IMR-90 (cell line): ENCODE results near the gene MMP3. TPM values are rescaled to one million over a fixed set of nuclear protein-coding genes. Genes with fewer than 3 reads are reported as not detected.

Experiments used
- ATAC-seq: fragments of 200-7000 bp; cut with Tn5 transposase; 2 replicates; pipeline ENCODE4 v1.9.1; 2020; ENCODE audit warnings: low read depth, mild to moderate bottlenecking, moderate library complexity
- BruUV-seq: library from RNA; stranded (reverse); fragments of 400-500 nt; replicated peaks from 2 replicates; lab custom pipeline; 2021; lab: Mats Ljungman, UMichigan
- CTCF ChIA-PET: fragments of 300-600 bp; formaldehyde crosslinking; extraction: SDS; loops from one replicate; lab custom pipeline; 2021; ENCODE audit warnings: antibody characterized with exemption; lab: Yijun Ruan, JAX
- POLR2A ChIA-PET: fragments of 300-600 bp; sonication (Branson Sonifier 250); formaldehyde crosslinking; loops from one replicate; lab custom pipeline; 2022; ENCODE audit warnings: antibody characterized with exemption; ENCODE audit not compliant: unreplicated experiment; lab: Charles Lee
- DNase-seq: peaks from one replicate; pipeline ENCODE4 v3.0.0; 2013
- H2AFZ ChIP-seq: replicated peaks from 2 replicates; pipeline ENCODE3; 2013; ENCODE audit warnings: low read length, mild to moderate bottlenecking; ENCODE audit not compliant: poor library complexity
- H2AK5ac ChIP-seq: 2 replicates; pipeline ENCODE4 v1.6.1; 2013; ENCODE audit warnings: low read depth, low read length, inconsistent platforms
- H2AK9ac ChIP-seq: replicated peaks from 2 replicates; pipeline ENCODE3; 2013; ENCODE audit warnings: mild to moderate bottlenecking, low read depth, low read length, moderate library complexity; ENCODE audit not compliant: poor library complexity
- H2BK120ac ChIP-seq: 2 replicates; pipeline ENCODE4 v1.6.1; 2013; ENCODE audit warnings: low read depth, low read length, inconsistent platforms
- H2BK15ac ChIP-seq: 3 replicates; pipeline ENCODE4 v1.6.1; 2013; ENCODE audit warnings: low read depth, low read length, inconsistent platforms
- H2BK20ac ChIP-seq: 2 replicates; pipeline ENCODE4 v1.6.1; 2013; ENCODE audit warnings: low read depth, mild to moderate bottlenecking, inconsistent platforms, low read length, moderate library complexity
- H2BK5ac ChIP-seq: 2 replicates; pipeline ENCODE4 v1.6.1; 2013; ENCODE audit warnings: mild to moderate bottlenecking, low read depth, low read length, inconsistent platforms; ENCODE audit not compliant: poor library complexity, severe bottlenecking
- H3K14ac ChIP-seq: replicated peaks from 2 replicates; pipeline ENCODE4 v1.6.1; 2013; ENCODE audit warnings: low read depth, low read length, inconsistent platforms
- H3K18ac ChIP-seq: 2 replicates; pipeline ENCODE4 v1.6.1; 2013; ENCODE audit warnings: low read depth, low read length, control low read depth
- H3K23ac ChIP-seq: 2 replicates; pipeline ENCODE4 v1.6.1; 2013; ENCODE audit warnings: low read depth, low read length, inconsistent platforms
- H3K27ac ChIP-seq: 2 replicates; pipeline ENCODE4 v1.5.1; 2013; ENCODE audit warnings: mild to moderate bottlenecking, control low read depth, low read length; ENCODE audit not compliant: insufficient read depth
- H3K27me3 ChIP-seq: 2 replicates; pipeline ENCODE4 v1.6.1; 2013; ENCODE audit warnings: low read length; ENCODE audit not compliant: control insufficient read depth, insufficient read depth
- H3K36me3 ChIP-seq: 2 replicates; pipeline ENCODE4 v1.6.1; 2013; ENCODE audit warnings: low read length, mixed read lengths; ENCODE audit not compliant: control insufficient read depth, insufficient read depth
- H3K4ac ChIP-seq: 2 replicates; pipeline ENCODE4 v1.6.1; 2013; ENCODE audit warnings: low read depth, low read length, inconsistent platforms
- H3K4me1 ChIP-seq: 2 replicates; pipeline ENCODE4 v1.6.1; 2013; ENCODE audit warnings: low read length, mixed read lengths; ENCODE audit not compliant: control insufficient read depth, insufficient read depth
- H3K4me2 ChIP-seq: 2 replicates; pipeline ENCODE4 v1.6.1; 2013; ENCODE audit warnings: low read depth, mild to moderate bottlenecking, control low read depth, low read length, moderate library complexity
- H3K4me3 ChIP-seq: 2 replicates; pipeline ENCODE4 v1.5.1; 2013; ENCODE audit warnings: low read depth, mild to moderate bottlenecking, control low read depth, low read length, moderate library complexity; ENCODE audit not compliant: insufficient read depth
- H3K56ac ChIP-seq: 2 replicates; pipeline ENCODE4 v1.6.1; 2013; ENCODE audit warnings: low read length, inconsistent platforms; ENCODE audit not compliant: insufficient read depth; ENCODE audit errors: extremely low read depth
- H3K79me1 ChIP-seq, 2 experiments: 2 replicates each; pipeline ENCODE4 v1.6.1; 2013; ENCODE audit warnings: low read length in 2 of 2, inconsistent platforms in 1 of 2, low read depth in 1 of 2
- H3K9ac ChIP-seq: 2 replicates; pipeline ENCODE4 v1.6.1; 2013; ENCODE audit warnings: low read depth, low read length, control low read depth
- H3K9me1 ChIP-seq: 2 replicates; pipeline ENCODE4 v1.6.1; 2013; ENCODE audit warnings: low read length, inconsistent platforms; ENCODE audit not compliant: insufficient read depth
- H3K9me3 ChIP-seq: 2 replicates; pipeline ENCODE4 v1.6.1; 2013; ENCODE audit warnings: low read length; ENCODE audit not compliant: control insufficient read depth, insufficient read depth
- H4K20me1 ChIP-seq: 2 replicates; pipeline ENCODE4 v1.6.1; 2013; ENCODE audit warnings: low read length, inconsistent platforms; ENCODE audit not compliant: insufficient read depth
- H4K5ac ChIP-seq: 2 replicates; pipeline ENCODE4 v1.6.1; 2013; ENCODE audit warnings: mild to moderate bottlenecking, low read depth, low read length, control low read depth
- H4K8ac ChIP-seq, 2 experiments: 2 replicates each; pipeline ENCODE4 v1.6.1; 2013; ENCODE audit warnings: low read depth in 2 of 2, low read length in 2 of 2, control low read depth in 1 of 2, inconsistent platforms in 1 of 2
- H4K91ac ChIP-seq: 2 replicates; pipeline ENCODE4 v1.6.1; 2013; ENCODE audit warnings: low read depth, low read length, inconsistent platforms; ENCODE audit not compliant: insufficient read depth
- BHLHE40 ChIP-seq: fragments of 150-350 bp; IDR thresholded peaks from 2 replicates; pipeline ENCODE4 v1.6.1; 2016; ENCODE audit warnings: mild to moderate bottlenecking, low read depth, low read length
- CHD1 ChIP-seq: IDR thresholded peaks from 2 replicates; pipeline ENCODE4 v1.6.1; 2012; ENCODE audit warnings: low read depth, low read length, improper control_type of control experiment
- MAZ ChIP-seq: IDR thresholded peaks from 2 replicates; pipeline ENCODE4 v1.6.1; 2012; ENCODE audit warnings: low read depth, mild to moderate bottlenecking, low read length, improper control_type of control experiment, moderate library complexity, borderline replicate concordance
- NFE2L2 ChIP-seq: fragments of 150-350 bp; IDR thresholded peaks from 2 replicates; pipeline ENCODE4 v1.6.1; 2016; ENCODE audit warnings: low read depth, mild to moderate bottlenecking, low read length
- POLR2A ChIP-seq: IDR thresholded peaks from 2 replicates; pipeline ENCODE4 v1.6.1; 2012; ENCODE audit warnings: mild to moderate bottlenecking, low read depth, low read length
- RCOR1 ChIP-seq: IDR thresholded peaks from 2 replicates; pipeline ENCODE4 v1.6.1; 2012; ENCODE audit warnings: mild to moderate bottlenecking, low read length, improper control_type of control experiment; ENCODE audit not compliant: insufficient replicate concordance
- RFX5 ChIP-seq: IDR thresholded peaks from 2 replicates; pipeline ENCODE4 v1.8.0; 2012; ENCODE audit warnings: low read depth, mild to moderate bottlenecking, low read length, moderate library complexity
- WGBS, 2 experiments: methylation state at CpG; one replicate each; pipeline versions ENCODE4 v1.1.5 to v1.1.7; 2013; ENCODE audit warnings: missing lambda C conversion rate in 2 of 2; ENCODE audit not compliant: insufficient read length in 1 of 2; ENCODE audit errors: extremely low coverage in 2 of 2; 5-methylcytosine and 5-hydroxymethylcytosine counted together
- dilution Hi-C: fragments of 300-500 bp; cut with HindIII; formaldehyde crosslinking; loops from one replicate; pipeline ENCODE4 v1.14.3; 2018; ENCODE audit warnings: low sequenced_read_pairs; ENCODE audit not compliant: unreplicated experiment
- in situ Hi-C: fragments of 300-500 bp; cut with MboI; formaldehyde crosslinking; loops from 3 replicates; pipeline ENCODE4 v1.14.3; 2019; ENCODE audit warnings: low sequenced_read_pairs, inconsistent platforms, mixed read lengths
- intact Hi-C: fragments of 100-400 bp; cut with micrococcal nuclease; formaldehyde crosslinking; loops from 2 replicates; pipeline ENCODE4 v1.10.0; 2022
- polyA plus RNA-seq, 3 experiments: library from polyadenylated mRNA; depleted of rRNA; stranded (reverse); fragments of >200 nt; gene quantifications; 2 replicates each; pipeline ENCODE4 v1.2.3, GENCODE V29; 2012; ENCODE audit warnings: low replicate concordance in 1 of 3
- total RNA-seq: library from RNA; depleted of rRNA; stranded (reverse); fragments of >200 nt; gene quantifications from 2 replicates; pipeline ENCODE4 v1.2.3, GENCODE V29; 2012
- TF ChIP-seq, protein P1 (sequence below): fragments of 150-350 bp; IDR thresholded peaks from 2 replicates; pipeline ENCODE4 v1.6.1; 2017; ENCODE audit warnings: mild to moderate bottlenecking, antibody characterized with exemption, low read length, low read depth

MMP3 gene
- total and polyA plus RNA-seq, 2 of the 4 experiments (the other 2 are of a cell fraction) = under 0.01 to 0.39 TPM

DNA sequence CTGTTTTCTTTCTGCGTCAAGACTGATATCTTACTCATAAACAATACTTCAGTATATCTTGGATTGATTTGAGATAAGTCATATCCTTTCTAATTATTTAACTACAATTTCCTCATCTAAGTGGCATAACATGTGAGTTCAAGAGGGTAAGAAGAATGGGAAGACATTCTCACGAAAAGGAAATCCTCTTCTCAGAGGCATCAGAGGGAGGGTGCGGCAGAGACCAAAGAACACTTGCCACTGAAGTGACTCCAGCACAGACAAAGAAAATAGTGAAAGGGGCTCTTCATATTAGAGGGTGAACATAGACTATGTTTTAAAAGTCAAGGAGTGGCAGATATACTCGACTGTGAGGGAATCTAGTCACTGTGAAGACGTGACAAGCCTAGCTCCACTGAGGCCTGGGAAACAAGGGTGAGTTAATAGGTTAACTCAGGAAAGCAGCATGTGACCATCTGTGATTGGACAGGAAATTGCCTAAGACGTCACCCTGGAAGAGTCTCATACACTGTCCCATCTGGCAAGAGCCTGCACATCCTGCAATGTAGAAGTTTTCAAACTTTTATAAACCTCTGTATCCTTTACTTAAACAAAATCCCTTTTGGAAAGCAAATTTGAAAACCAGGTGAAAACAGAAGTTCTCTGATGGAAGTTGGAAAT is 43.6 kb downstream of the MMP3 start:
- H2AFZ ChIP-seq = no peak overlapping the region
- H4K91ac ChIP-seq = no peak overlapping the region
- H3K4me1 ChIP-seq = peaks cover 5% of the 10 kb centered on the region
- ATAC-seq = no peak
- H3K27me3 ChIP-seq = no peaks in the 10 kb centered on the region
- no peak overlapping the region for H3K27ac ChIP-seq
- peak overlapping the region; percentile 38; the same call in 1 of the 2 replicates for H3K14ac ChIP-seq
- no TSS peak for BruUV-seq
- peak overlapping the region; percentile 15; the same call in 1 of the 2 replicates for H2AK5ac ChIP-seq
- ChIA-PET POLR2A (no interaction called here), CTCF (no interaction called here)
- no peaks in the 10 kb centered on the region for H3K79me1 ChIP-seq
- peaks cover 9% of the 10 kb centered on the region for H3K9me1 ChIP-seq
- no peak overlapping the region for H3K4me3 ChIP-seq
- H2BK20ac ChIP-seq = peak overlapping the region; percentile 30; the same call in 1 of the 2 replicates
- H3K56ac ChIP-seq = no peak overlapping the region
- peak overlapping the region; percentile 17 for H3K4ac ChIP-seq
- dilution Hi-C loops (no loop called here), intact Hi-C loops (no loop called here), in situ Hi-C loops (no loop called here)
- 0 out of 2 replicates have a peak overlapping the region, but pooled peaks have one; percentile 1 for H3K18ac ChIP-seq
- H2BK15ac ChIP-seq = peak overlapping the region; percentile 42; the same call in 1 of the 3 replicates
- no peaks in the 10 kb centered on the region for H3K36me3 ChIP-seq
- peak overlapping the region in 1 of 2 experiments; percentile 41; a peak in 1 of 4 replicates for H4K8ac ChIP-seq
- DNase-seq = peak; percentile 55
- H3K9ac ChIP-seq = no peak overlapping the region
- no peaks in the 10 kb centered on the region for H4K20me1 ChIP-seq
- H3K9me3 ChIP-seq = no peaks in the 10 kb centered on the region
- H2BK5ac ChIP-seq = no peak overlapping the region
- 90% methylated on average over 3 of the region's 6 CpGs; no CpG with 5 or more reads in 1 of the 2 experiments for WGBS, 2 experiments
- H2BK120ac ChIP-seq = peak overlapping the region; percentile 35; the same call in 1 of the 2 replicates
- TF ChIP-seq CHD1 = no peak
- no peak for TF ChIP-seq POLR2A
- no peak for TF ChIP-seq RFX5
- TF ChIP-seq BHLHE40 = no peak
- no peak for TF ChIP-seq MAZ
- no peak for TF ChIP-seq RCOR1
- TF ChIP-seq, protein P1, sequence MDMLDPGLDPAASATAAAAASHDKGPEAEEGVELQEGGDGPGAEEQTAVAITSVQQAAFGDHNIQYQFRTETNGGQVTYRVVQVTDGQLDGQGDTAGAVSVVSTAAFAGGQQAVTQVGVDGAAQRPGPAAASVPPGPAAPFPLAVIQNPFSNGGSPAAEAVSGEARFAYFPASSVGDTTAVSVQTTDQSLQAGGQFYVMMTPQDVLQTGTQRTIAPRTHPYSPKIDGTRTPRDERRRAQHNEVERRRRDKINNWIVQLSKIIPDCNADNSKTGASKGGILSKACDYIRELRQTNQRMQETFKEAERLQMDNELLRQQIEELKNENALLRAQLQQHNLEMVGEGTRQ = no peak
- no peak for TF ChIP-seq NFE2L2
- no peak overlapping the region for H2AK9ac ChIP-seq
- no peak overlapping the region for H3K4me2 ChIP-seq
- H4K5ac ChIP-seq = peak overlapping the region; percentile 1; the same call in 1 of the 2 replicates
- no peak overlapping the region; the same call in 1 of the 2 replicates for H3K23ac ChIP-seq
